NCI-H1694 (cell line): ENCODE results near the gene ATP6V0C.
"Not testable (repeated sequence)": the region's sequence is repeated elsewhere in the genome, so short reads cannot be mapped to it uniquely, and the experiment has no call there.

Source experiments
- DNase-seq: peaks from one replicate; lab custom pipeline; 2025; lab: John Stamatoyannopoulos, UW

Gene ATP6V0C

DNA sequence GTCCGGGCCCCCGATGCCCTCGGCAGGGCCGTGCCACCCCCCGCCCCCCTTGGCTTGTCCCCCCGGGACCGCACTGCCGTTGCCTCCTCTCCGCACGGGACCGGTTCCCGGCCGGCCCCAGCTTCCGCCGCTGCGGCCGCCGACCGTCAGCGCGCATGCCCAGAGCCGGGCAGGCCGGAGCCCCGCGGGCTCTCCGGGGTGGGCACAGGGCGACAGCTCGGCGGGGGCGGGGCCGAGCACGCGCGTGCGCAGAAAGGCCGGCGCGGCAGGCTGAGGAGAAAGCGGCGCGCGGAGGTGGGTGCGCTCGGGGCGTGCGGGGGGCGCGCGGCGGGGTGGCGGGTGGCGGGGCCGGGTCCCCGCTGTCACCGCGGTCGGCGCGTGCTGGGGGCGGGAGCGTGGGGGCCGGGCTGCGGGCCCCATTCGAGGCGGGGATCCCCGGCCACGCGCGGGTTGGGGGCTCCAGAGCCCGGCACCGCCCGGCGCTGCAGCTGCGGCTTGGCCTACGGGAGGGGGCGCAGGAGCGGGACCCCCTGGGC, 38.8 kb upstream of the ATP6V0C start, which contains the start of gene TBC1D24:
TSS of gene TBC1D24 (plus strand) at position 251 of the 536 bp plus-strand sequence. CDS start 21,022 bp downstream, outside the sequence.
- DNase-seq = peak; percentile 48

DNA sequence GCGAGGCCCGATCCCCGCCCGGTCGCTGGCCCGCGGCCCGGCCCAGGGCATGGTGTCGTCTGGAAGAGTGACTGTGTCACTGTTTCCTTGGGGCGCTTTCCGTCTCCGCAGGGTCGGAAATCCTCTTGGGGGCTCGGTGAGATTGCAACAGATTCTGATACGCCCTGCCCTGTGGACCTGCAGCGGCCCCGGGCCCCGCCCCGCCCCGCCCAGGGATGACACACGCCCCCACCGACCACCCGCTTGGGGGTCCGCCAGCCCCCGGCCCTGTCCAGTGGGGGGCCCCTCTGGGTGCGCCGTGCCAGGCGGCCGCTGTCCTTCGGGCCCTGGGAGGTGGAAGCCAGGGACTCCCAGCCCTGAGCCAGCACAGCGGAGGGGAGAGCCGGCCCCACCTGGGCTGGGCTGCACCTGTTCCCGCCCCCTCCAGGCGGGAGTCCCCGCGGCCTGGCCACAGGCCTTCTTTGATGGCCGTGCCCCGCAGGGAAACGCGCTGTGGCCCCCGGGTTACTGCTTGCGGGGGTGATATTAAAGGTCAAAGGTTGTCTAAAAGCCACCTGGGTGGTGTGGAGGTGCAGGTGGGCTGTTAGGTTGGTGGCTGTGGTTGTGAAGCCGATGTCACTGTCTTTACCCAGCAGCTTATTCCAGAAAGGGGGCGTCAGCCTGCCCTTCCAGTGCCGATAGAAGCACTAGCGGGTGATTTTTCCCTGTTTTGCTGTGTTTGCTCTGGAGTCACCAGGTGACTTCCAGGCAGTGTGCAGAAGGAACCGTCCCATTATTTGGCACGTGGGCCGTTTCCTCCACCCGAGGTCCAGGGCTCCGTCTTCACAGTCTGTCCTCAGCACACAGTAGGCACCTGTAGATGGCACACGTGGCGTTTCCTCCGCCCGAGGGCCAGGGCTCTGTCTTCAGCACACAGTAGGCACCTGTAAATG, 38.1 kb upstream of the ATP6V0C start:
- DNase-seq = no peak

DNA sequence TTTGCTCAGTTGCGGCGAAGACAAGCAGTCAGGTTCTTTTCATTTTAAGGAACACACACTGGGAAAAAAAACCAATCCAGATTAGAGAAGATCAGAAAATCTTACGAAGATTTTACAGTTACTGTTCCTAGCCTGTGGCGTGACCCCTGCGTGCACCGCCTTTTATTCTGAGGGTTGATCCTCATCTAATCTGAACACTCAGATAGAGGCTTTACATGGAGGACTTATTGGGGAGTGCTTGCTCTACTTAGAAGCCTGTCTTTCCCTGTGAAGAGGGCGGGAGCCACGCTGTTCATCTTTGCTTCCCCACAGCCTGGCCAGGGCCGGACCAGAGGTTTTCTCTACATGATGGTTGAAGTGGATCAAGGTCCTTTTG, 37.4 kb upstream of the ATP6V0C start:
- DNase-seq = no peak

DNA sequence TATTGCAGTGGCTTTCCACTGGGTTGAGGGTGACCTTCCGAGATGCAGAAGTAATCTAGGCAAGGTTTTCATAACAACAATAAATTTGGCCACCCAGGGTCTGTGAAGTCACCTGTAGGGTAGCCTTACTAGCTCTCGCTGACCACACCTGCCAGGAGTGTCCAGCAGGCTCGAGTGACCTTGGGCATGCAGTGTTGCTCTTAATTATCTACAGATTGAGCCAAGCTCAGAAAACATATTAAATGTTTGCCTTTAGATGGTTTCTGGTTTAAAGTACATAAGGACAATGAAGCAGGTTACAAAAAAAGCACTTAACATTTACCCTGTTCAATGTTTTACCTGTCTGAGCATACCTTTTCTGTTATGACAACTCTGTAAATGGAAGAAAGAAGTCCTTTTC, 37.0 kb upstream of the ATP6V0C start:
- DNase-seq = no peak

DNA sequence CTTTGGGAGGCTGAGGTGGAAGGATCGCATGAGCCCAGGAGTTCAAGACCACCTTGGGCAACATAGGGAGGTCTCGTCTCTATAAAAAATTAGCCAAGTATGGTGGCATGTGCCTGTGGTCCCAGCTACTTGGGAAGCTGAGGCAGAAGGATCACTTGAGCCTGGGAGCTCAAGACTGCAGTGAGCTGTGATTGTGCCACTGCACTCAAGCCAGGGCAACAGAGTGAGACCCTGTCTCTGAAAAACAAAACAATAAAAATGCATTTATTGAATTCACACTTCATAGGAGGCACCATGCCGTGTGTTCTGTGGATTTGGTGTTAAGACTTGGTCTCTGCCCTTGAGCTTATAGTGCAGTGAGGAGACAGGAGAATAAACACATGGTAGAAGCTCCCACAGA, 36.4 kb upstream of the ATP6V0C start:
- no peak for DNase-seq

DNA sequence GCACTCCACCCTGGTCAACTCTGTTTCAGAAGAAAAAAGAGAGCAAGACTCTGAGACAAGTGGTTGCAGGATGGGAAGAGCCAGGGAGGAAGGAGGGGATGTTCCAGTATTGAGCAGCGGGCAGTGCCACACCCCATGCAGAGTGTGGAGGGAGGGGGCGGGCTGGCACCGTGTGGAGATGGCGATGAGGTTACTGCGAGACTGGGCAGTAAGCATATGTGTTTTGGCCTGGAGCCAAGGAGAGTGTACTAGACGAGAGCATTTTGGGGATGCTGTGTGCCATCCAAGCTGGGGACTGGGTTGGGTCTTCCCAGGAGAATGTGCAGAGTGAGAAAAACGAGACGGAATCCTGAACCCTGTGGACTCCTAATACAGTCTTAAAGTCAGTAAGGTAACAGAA, 35.5 kb upstream of the ATP6V0C start:
- DNase-seq = no peak

DNA sequence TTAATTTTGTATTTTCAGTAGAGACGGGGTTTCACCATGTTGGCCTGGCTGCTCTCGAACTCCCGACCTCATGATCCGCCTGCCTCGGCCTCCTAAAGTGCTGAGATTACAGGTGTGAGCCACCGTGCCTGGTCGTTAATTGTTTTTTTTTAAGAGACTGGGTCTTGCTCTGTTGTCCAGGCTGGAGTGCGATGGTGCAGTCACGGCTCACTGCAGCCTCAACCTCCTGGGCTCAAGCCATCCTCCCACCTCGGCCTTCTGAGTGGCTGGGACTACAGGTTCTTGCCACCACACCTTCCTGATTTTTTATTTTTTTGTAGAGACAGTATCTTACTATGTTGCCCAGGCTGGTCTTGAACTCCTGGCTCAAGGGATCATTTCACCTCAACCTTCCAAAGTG, 33.8 kb upstream of the ATP6V0C start:
- not testable (repeated sequence) for DNase-seq

DNA sequence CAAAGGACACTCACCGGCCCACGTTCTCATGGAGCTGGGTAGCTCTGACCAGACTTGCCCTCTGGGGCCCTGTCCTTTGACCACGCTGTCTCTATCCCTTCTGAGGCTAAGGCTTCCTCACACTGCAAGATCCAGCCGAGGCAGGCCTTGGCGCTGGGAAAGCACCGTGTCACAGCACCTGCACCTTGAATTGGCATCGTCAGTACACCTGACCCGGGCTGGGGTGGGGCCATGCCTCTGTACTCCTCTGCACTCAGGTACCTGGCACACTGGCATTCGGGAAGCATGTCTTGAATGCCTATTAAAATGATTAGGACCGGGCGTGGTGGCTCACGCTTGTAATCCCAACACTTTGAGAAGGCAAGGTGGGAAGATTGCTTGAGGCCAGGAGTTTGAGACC, 32.8 kb upstream of the ATP6V0C start:
- DNase-seq = no peak

DNA sequence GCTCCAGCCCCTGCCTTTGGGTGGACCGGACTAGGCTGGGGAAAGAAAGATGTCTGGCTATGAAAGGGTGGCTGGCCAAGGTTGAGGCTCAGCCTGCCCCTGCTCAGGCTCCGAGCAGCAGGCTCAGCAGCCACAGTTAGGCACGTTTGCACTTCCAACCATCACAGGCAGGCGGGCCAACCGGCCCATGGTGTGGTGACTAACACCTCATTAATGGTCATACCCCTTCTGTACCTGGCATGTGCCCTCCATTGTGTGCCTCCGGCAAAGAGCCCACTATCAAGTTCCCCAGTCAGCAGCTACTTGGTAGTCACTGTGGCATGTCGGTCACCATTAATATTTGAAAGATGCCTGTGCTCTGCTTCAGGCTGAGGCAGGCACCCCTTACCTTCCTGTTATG, 32.1 kb upstream of the ATP6V0C start:
- DNase-seq = no peak

DNA sequence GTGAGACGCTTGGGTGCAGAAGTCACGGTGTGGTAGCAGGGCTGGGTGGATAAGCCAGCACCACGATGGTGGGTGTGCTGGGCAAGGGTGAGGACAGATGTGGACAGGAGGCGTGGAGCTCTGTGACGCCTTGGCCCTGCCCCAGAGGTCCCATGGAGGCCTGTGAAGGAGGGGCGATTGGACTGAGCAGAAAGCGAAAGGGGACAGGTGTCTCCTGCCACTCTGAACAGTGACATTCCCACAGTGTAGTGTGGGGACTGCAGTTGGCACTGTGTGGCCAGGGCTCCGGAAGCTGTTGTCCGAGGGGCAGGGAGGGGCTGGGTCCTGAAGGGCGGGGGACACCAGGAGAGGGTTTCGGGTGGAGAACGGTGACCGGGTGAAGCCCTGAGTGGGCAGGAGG, 31.5 kb upstream of the ATP6V0C start:
- no peak for DNase-seq

DNA sequence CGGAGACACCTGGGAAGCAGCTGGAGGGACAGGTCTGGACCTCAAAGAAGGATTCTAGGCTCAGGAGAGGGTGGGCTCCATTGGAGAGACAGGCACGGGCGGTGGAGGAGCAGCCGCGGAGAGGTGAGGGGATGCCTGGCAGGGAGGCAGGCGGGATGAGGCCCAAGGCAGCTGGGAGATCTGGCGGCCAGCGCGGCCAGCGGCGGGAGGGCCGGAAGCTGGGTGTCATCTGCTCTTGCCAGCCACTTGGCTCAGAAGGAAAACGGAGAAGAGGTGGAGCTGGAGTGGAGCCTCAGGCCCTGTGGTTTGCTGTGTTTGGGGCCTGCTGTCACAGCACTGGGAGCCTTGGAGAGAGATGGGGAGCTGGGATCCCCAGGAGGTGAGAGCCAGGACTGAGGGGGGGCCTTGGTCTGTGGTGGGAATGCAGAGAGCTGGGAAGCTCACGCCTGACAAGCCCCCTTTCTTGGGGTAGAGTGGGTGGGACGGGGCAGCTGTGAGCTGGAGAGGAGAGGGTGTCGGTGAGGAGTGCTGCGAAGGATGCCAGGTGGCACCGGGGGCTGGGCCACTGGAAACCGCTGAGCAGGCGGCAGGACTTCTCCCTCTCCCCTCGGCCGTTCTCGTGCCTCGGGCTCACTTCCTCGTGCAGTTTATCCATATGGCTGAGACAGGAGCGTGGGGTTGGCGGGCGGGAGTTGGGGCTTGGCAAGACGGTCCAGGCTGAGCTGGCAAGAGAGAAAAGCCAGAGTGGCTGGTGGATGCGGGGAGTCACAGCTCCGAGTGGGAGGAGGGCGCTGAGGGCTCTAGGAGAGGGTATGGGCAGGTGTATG, 30.8 kb upstream of the ATP6V0C start:
- no peak for DNase-seq

DNA sequence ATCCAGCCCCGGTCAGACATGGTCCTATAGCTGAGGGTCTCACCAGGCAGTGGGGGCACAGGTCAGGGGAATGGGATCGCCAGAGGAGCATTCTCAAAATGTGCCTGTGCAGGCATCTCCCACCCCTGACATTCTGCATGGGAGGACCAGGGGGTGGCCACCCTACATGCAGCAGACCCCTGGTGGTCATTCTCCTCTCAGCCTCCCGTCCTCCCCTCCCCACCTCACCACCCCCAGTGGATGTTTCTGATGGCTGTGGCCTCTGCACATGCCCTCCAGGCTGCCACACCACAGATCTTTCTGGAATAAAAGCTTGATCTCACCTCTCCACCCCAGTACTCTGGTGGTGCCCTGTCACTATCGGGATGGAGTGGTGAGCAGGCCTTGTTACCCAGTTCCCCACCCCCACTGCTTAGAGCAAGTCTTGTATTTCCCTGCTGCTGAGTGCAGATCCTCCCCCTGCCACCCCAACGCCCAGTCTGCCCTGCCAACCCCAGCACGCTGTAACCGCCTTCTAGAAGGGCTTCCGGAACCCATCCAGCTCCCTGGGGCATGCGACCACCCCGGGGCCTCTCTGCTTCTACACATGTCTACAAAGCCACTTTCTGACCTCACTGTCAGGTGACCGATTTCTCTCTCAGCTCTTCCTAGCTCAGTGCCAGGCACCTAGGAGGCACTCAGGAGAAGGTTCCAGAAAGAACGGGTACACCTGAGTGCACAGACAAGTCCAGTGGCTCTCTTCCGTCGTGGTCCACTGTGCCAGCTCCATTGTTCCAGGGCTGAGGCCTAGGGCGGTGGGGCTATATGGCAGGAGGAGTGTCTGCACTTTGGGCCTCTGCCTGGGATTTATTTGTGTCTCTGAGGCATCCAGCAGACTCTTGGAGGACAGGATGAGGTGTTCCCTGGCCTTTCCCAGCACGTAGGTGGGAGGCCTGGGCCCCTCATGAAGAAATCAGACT, 29.5 kb upstream of the ATP6V0C start:
- no peak for DNase-seq

DNA sequence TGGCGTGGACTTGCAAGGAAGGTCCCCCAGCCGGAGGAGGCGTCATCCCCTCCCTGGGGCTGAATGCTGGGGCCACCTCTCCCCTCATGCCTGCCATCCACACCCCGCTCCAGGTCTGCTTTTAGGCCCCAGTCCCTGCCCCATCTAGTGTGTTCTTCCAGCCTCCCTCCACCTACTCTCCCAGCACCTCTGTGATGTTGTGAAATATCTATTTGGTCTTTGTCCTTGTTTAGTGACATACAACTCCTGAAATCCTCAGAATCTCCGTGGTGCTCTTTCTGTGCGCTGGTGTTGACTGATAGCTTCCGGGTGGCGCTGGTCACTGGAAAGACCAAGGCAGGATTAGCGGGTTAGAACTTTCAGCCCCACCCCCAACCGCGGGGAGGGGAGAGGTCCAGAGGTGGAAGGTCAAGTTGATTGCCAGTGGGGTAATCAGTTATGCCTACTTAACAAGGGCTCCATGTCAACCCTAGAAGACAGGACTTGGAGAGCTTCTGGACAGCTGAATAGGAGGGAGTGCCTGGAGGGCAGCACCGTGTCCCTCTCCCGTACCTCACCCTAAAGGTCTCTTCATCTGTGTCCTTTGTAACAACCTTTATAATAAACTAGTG, 28.7 kb upstream of the ATP6V0C start:
- no peak for DNase-seq

DNA sequence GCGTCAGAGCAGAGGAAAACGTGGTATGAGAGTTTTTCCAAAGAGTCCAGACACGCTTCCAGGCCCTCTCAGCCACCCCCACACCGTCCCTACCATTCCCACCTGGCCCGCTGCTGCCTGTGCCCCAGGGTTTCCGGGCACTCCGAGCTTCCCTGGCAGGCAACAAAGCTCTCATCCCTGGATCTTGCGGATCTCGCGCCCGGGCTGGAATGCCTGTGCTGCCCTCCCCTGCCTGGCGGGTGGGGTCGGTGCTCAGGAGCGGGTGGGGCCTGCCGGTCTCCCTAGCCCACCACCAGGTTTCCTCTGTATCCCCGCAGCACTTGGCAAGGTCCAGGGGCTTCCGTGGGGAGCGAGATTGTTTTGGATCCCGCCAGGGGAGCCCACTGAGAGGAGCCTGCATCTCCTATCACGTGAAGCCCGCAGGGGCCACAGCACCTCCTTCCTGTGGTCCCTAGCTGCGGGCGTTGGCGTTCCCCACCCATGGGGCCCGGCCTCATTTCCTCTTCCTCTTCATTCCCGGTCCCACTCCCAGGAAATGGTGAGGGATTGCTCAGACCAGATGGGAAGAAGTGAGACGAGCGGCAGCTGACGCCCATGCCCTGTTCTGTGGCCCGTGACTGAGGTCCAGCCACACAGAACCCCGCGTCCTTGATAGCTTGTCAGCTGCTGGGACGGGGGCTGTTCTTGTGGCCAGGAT, 27.8 kb upstream of the ATP6V0C start:
- DNase-seq = no peak

DNA sequence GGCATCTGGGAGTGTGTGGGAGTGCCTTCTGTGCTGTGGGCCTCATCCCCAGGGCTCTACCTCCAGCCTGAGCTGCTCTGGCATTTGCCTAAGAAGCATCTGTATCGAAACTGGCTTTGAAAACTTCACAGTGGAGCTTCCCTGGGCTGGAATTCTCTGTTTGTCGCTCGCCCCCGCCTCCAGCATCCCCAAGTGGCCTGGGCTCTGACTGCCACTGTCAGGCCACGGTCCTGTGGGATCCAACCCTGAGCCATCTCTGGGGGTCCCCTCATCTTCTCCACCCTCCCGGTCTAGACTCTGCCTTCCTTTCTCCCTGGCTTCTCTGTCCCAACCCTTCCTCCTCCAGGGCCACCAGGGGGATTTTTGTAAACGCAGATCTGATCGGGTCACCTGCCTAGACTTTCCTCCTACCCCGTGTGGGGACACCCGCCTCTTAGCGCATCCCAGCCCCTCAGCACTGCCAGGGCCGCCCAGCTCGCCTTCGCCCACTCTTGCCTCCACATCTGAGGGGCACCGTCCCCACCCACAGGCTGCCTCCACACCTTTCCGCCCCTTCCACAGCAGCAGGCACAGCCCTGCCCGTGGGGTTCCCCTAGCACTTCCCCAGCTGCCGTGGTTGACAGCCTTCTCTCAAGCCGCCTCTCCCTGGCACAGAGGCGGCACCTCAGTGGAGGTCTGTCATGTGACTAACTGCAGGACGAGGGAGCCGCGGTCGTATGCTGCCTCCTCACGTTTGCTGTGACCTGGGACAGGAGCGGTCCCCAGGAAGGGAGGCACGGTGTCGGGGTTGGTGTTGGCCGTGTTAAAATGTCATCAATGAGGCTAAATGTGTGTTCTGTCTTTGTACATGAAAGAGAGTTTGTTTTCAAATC, 26.9 kb upstream of the ATP6V0C start:
- DNase-seq = peak; percentile 42

DNA sequence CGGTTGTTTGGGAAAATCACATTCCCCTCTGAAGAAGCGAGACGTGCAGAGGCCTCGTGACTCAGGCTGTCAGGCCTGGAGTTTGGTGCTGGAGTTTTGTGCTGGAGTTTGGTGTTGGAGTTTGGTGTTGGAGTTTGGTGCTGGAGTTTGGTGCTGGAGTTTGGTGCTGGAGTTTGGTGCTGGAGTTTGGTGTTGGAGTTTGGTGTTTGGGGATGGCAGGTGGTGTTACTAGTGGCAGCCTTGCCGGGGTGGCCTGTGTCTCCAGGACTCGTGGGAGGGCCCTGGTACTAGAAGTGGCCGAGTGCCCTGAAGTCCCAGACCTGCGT, 26.3 kb upstream of the ATP6V0C start:
- DNase-seq = no peak

DNA sequence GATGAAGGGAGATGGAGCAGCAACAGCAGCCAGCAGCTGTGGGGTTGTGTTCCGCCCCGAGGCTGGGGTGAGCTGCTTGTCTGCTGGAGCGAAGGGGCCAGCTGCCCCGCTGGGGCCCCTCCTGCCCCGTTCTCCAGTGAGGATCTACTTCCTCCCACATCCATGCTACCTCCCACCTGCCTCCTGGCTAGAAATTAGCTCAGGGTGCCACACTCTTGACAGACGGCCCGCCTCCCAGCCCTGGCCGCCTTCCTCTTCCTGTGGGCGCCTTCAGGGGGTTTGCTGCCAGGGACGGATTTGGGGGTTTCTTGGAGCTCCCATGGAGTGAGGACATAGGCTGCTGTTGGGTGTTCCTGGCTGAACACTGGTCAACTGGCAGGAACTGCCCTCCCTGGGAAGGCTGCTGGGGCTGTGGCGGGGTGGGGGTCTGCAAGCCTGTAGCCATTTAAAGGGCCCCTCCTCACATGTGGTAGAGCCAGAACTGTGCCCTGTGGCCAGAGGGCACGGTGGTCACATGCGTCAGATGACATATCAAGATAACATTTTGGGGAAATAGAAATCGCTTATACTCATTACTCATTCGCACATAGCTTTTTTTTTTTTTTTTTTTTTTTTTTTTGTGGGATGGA, 25.7 kb upstream of the ATP6V0C start:
- no peak for DNase-seq

DNA sequence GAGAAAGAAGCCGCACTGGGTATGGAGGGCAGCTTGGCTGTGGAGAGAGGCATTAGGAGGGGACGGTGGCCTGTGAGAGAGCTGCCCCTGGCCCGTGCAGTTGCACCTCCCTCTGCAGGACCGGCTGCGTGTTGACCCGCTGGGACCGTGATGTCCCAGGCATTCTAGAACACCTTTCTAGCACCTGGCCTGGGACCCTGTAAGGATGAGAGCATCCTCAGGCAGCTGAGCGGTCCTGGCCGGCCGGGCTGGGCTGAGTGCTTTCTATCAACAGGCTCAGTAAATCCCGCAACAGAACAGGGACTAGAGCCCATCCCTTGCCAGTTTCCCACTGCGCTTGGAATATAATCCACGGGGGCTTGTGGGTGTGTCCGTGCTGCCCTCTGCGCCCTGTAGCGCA, 24.2 kb upstream of the ATP6V0C start:
- no peak for DNase-seq
